ENCODE data around the gene CELA2B. TPM values are rescaled to one million over a fixed set of nuclear protein-coding genes. Genes with fewer than 3 reads are reported as not detected.
A peak's percentile ranks its signal among the peaks of the same experiment; 100 is the strongest.

CELA2B gene
- total and polyA plus RNA-seq, 9 of the 15 experiments (the other 6 are each of a cell fraction or from before 2014, with no cell fraction given): 0.25 to 2.1 (median 0.38) TPM; not detected in 5

DNA sequence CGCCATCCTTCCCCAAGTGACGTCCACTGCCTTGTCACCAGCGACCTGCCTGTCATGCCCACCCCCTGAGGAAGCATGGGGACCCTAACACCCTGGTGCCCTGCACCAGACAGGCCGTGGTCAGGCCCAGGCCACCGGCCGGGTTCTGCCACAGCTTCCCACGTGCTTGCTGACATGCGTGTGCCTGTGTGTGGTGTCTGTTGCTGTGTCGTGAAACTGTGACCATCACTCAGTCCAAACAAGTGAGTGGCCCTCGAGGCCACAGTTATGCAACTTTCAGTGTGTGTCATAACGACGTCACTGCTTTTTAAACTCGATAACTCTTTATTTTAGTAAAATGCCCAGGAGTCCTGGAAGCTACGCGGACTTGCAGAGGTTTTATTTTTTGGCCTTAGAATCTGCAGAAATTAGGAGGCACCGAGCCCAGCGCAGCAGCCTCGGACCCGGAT lies 46.2 kb upstream of the CELA2B start:
- ChIA-PET POLR2A (no interaction called here), CTCF (ENCODE audit: low intra/inter-chr PET ratio) (interaction anchor here (1.0 to 2.8 kb wide), 3 partner anchors 101 to 125 kb away, joined by 3 to 46 read pairs (median 3); no protein-coding TSS in a partner anchor)
- 75% methylated on average over 17 of the region's 19 CpGs for WGBS (ENCODE audit: insufficient coverage, low coverage, missing lambda C conversion rate)
- Histone ChIP-seq H3K4me3 (no peak overlapping the region), H3K4me2 (ENCODE audit: insufficient read depth, low read length) (no peak overlapping the region), H3K27ac (ENCODE audit: extremely low read depth, low read depth, low read length) (no peak overlapping the region), H4K20me1 (replicated peaks; ENCODE audit: control insufficient read depth, insufficient read depth, low read length) (peaks cover 10% of the 10 kb centered on the region; the same call in 1 of the 2 replicates), H3K9me3 (replicated peaks; ENCODE audit: control insufficient read depth, insufficient read depth, low read depth, low read length) (no peaks in the 10 kb centered on the region), H3K9ac (ENCODE audit: insufficient read depth in 1 of 2, low read depth in 2 of 2, low read length in 2 of 2) (peak overlapping the region in 1 of 2 experiments; percentile 79; a peak in 2 of 4 replicates), H3K36me3 (ENCODE audit: control insufficient read depth, insufficient read depth, low read length) (peaks cover 41% of the 10 kb centered on the region; the same call in 2 of the 3 replicates), H3K9me1 (ENCODE audit: control insufficient read depth, insufficient read depth, low read length) (peaks cover 5% of the 10 kb centered on the region), H3K27me3 (ENCODE audit: control insufficient read depth in 2 of 2, insufficient read depth in 2 of 2, low read length in 2 of 2) (no peaks in the 10 kb centered on the region), H2AFZ (ENCODE audit: low read depth, low read length) (no peak overlapping the region), H3K4me1 (replicated peaks in 1 of 2; ENCODE audit: control insufficient read depth in 2 of 2, insufficient read depth in 2 of 2, low read length in 2 of 2) (peaks cover 13 to 47% of the 10 kb centered on the region in 2 experiments; a peak in 4 of 5 replicates), H3K79me2 (ENCODE audit: control insufficient read depth, insufficient read depth, low read length) (no peaks in the 10 kb centered on the region)
- in situ Hi-C loops (cut with MboI) (loop anchor here (5.0 to 10.0 kb wide), 3 partner anchors 102 to 305 kb away; partner anchors contain the start of gene TMEM51), intact Hi-C loops (cut with micrococcal nuclease) (loop anchor here (10.0 kb wide), 1 partner anchor 275 kb away; the partner anchor contains the start of gene TMEM51)
- BruUV-seq (replicated peaks): no TSS peak
- ATAC-seq (no peak), DNase-seq (ENCODE audit: extremely low read depth in 1 of 4, low spot score in 3 of 4) (no peak), FAIRE-seq (no peak)
- TF ChIP-seq JUND (IDR thresholded peaks at IDR 0.05; ENCODE audit: borderline replicate concordance, low read depth, low read length) (peak; percentile 15; the same call in 1 of the 2 replicates), JUND (tag; IDR thresholded peaks at IDR 0.05; ENCODE audit: borderline replicate concordance, low read depth, low read length) (no peak), POLR2G (IDR thresholded peaks at IDR 0.05; ENCODE audit: low read depth, low read length) (peak; percentile 50), HDAC1 (IDR thresholded peaks at IDR 0.05) (no peak), ETV1 (tag; conservative IDR thresholded peaks at IDR 0.05; ENCODE audit: low read depth) (no peak), POLR2AphosphoS5 (IDR thresholded peaks at IDR 0.05; ENCODE audit: control insufficient read depth, insufficient read depth, low read depth, low read length) (no peak), RBM25 (IDR thresholded peaks at IDR 0.05; ENCODE audit: low read depth, low read length, severe bottlenecking) (no peak), ZSCAN29 (IDR thresholded peaks at IDR 0.05) (no peak), NCOR1 (IDR thresholded peaks at IDR 0.05) (0 out of 2 replicates have a peak, but pooled peaks have one; percentile 4), MECOM (CRISPR knock-in tag; IDR thresholded peaks at IDR 0.05) (no peak), ZNF354B (CRISPR knock-in tag; IDR thresholded peaks at IDR 0.05) (no peak), CEBPB (tag; IDR thresholded peaks at IDR 0.05) (peak; percentile 84)
- TF ChIP-seq, protein P1, sequence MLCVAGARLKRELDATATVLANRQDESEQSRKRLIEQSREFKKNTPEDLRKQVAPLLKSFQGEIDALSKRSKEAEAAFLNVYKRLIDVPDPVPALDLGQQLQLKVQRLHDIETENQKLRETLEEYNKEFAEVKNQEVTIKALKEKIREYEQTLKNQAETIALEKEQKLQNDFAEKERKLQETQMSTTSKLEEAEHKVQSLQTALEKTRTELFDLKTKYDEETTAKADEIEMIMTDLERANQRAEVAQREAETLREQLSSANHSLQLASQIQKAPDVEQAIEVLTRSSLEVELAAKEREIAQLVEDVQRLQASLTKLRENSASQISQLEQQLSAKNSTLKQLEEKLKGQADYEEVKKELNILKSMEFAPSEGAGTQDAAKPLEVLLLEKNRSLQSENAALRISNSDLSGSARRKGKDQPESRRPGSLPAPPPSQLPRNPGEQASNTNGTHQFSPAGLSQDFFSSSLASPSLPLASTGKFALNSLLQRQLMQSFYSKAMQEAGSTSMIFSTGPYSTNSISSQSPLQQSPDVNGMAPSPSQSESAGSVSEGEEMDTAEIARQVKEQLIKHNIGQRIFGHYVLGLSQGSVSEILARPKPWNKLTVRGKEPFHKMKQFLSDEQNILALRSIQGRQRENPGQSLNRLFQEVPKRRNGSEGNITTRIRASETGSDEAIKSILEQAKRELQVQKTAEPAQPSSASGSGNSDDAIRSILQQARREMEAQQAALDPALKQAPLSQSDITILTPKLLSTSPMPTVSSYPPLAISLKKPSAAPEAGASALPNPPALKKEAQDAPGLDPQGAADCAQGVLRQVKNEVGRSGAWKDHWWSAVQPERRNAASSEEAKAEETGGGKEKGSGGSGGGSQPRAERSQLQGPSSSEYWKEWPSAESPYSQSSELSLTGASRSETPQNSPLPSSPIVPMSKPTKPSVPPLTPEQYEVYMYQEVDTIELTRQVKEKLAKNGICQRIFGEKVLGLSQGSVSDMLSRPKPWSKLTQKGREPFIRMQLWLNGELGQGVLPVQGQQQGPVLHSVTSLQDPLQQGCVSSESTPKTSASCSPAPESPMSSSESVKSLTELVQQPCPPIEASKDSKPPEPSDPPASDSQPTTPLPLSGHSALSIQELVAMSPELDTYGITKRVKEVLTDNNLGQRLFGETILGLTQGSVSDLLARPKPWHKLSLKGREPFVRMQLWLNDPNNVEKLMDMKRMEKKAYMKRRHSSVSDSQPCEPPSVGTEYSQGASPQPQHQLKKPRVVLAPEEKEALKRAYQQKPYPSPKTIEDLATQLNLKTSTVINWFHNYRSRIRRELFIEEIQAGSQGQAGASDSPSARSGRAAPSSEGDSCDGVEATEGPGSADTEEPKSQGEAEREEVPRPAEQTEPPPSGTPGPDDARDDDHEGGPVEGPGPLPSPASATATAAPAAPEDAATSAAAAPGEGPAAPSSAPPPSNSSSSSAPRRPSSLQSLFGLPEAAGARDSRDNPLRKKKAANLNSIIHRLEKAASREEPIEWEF (CRISPR knock-in tag; IDR thresholded peaks at IDR 0.05): no peak
- TF ChIP-seq, protein P2, sequence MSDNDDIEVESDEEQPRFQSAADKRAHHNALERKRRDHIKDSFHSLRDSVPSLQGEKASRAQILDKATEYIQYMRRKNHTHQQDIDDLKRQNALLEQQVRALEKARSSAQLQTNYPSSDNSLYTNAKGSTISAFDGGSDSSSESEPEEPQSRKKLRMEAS (CRISPR knock-in tag; IDR thresholded peaks at IDR 0.05): 0 out of 2 replicates have a peak, but pooled peaks have one; percentile 37
- TF ChIP-seq, protein P3, sequence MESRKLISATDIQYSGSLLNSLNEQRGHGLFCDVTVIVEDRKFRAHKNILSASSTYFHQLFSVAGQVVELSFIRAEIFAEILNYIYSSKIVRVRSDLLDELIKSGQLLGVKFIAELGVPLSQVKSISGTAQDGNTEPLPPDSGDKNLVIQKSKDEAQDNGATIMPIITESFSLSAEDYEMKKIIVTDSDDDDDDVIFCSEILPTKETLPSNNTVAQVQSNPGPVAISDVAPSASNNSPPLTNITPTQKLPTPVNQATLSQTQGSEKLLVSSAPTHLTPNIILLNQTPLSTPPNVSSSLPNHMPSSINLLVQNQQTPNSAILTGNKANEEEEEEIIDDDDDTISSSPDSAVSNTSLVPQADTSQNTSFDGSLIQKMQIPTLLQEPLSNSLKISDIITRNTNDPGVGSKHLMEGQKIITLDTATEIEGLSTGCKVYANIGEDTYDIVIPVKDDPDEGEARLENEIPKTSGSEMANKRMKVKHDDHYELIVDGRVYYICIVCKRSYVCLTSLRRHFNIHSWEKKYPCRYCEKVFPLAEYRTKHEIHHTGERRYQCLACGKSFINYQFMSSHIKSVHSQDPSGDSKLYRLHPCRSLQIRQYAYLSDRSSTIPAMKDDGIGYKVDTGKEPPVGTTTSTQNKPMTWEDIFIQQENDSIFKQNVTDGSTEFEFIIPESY (CRISPR knock-in tag; IDR thresholded peaks at IDR 0.05): peak; percentile 56; the same call in 1 of the 2 replicates
